ENCODE measurements around the gene MOB3C.

MOB3C gene

DNA sequence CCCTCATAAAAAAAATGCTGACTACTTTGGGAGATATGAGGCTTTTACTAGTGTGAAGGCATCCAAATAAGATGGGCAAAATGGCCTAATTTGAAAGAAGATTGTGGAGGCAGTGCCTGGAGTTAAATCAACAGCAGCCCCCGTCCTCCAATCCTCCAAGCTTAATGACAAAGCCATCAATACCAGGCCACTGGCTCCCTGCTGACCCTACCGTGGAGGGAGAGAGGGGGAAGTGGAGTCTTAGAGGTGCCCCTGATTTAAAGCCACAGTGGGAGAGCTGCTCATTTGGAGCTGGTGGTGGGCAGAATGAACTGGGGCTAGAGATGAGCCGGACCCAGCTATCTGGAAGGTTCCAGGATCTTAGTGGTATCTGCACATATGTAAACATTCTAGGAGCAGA lies 40.8 kb downstream of the MOB3C start:
- DNase-seq (ENCODE audit: low read depth in 2 of 2), result no peak

DNA sequence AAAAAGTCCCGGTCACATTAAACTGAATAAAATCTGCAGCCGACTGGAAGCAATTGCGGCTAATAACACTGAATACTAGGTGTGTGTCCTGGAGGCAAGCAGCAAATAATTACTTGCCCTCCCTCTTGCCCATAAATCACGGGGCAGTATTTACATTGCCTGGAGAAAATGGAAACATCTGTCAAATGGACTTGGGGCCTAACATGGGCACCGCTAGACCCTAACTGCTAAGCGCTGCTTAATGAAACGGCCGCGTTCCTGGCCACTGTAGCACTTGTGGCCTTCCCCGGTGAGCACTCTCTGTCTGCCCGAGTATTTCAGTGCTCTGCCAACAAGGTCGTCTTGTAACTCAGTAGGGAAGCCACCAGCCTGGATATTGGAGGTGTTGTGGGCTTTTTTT lies 41.3 kb downstream of the MOB3C start:
- DNase-seq (ENCODE audit: low read depth in 2 of 2), result no peak

DNA sequence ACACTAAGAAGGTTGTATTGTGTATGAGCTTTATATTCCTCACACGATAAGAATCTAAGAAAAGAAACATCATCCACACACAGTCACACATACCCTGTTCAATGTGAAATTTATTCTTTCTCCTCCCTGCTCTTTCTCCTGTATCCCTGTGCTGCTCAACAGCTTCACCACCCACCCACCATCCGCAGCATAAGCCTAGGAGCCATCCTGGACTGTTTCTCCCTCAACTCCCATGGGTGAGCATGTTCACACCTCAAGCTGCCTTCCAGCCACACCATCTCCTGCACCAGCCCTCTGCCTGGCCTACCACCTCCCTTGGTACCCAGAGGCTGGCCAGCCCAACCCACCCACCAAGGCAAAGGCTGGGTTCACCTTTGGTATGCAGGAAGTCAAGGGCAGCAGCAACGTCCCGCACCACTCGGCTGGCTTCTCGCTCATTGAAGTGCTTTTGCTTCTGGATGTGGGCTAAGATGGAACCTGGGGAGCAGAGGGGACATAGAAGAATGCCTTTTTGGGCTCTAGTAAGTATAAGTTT lies 44.9 kb downstream of the MOB3C start:
- DNase-seq (ENCODE audit: low read depth in 2 of 2), result no peak

DNA sequence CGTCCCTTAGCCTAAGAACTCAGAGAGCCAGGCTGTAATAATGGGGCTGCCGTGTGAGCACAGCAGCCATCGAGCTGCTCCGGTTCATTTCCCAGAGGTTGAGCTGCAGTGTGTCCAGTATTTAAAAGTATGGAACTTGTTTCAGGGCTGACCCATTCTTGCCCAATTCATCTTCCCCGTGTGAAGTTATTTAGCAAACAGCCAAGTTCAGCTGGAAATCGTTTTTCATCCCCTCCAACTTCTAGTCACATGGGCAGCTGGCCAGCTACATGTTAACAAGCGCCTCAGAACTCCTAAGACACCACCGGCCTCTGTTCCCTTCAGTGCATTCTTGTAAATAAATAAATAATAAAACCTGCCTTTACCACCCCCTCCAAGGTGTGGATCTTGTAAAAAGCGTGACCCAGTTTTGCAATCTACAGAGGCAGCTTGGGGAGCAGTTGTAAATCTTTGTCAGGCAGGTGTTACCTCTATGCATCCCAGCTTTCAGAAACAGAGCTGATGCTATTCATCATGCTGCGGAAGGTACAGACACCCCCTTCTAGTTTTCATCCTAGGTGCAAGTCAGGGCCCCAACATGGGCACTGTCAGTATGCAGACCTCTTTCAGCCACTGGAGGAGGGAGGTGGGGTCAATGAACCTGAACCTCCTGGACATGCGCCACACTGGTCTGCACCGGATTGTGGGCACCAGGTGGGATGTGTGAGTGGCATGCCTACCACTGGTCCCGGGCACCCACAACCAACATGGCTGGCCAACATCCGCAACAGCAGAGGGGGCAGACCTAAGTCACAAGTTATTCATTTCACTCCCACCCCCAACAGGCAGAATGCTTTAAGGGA lies 46.5 kb downstream of the MOB3C start:
- peak in 1 of 2 experiments; percentile 18 for DNase-seq (ENCODE audit: low read depth in 2 of 2)

DNA sequence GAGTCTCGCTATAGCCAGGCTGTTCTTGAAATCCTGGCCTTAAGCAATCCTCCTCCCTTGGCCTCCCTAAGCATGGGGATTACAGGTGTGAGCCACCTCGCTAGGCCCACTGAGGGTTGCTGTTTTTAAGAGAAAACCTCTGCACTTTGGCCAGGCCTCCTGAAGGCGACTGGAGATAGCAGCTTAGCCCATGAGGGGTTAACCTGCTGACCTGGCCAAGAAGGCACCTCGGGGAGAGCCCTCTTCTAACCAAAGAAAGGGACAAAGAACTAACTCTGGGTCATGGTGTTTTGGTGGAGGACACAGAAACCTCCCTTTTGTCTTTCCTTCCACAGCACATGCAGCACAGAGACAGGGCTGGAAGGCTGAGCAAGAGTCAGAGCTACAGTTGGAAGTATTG lies 47.5 kb downstream of the MOB3C start:
- no peak for DNase-seq (ENCODE audit: low read depth in 2 of 2)

DNA sequence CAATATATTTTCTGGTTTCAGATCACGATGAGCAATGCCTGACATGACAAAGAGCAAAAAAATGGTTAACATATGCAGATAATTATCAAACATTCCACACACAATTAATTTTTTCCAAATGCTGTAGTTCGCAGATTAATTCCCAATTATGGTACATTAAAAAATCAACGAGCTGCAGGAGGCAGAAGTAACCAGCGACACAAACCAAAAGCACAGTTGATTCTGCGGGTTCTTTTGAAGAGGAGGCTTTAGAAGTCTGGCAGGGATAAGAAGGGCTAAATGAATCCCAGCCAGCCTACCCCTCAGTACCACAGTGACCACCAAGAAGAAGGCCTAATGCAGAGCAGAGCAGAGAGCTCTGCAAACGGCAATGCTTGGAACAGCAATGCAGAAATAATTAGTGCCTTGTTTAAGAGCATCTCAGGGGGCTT lies 48.1 kb downstream of the MOB3C start:
- peak; percentile 57 to 62 for DNase-seq (ENCODE audit: low read depth in 2 of 2)

DNA sequence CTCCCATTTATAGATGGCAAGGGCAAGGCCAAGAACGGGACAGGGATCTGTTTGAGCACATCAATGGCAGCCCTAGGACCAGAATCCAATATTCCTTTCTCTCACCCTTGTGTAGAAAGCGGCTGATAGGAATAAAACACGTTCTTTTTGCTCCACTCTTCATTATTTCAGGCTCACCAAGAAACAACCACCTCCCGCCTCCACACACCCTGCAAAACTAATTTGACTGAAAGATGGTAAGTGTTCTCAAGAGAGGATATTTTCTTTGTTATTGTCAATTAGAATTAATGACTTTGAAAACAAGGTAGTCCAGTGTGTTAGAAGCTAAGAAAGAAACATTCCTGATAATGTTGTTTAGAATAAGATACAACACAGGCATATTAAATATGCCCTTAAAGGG lies 53.3 kb downstream of the MOB3C start:
- no peak for DNase-seq (ENCODE audit: low read depth in 2 of 2)

DNA sequence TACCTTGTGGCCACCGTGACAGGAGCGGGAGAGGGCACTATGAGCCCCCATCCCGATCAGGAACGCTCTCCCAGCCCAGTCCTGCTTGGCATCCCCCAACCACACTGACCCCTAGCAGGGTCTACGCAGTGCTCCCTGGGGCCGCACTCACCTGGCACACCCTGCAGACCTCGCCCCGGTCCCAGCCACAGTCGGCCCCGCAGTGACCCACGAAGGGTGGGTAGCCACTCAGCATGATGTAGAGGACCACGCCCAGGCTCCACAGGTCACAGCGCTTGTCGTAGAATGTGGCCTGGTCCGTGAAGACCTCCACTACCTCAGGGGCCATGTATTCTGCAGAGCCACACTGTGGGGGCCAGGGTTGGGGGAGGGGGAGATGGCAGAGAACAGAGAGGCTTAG lies 54.1 kb downstream of the MOB3C start:
- DNase-seq (ENCODE audit: low read depth in 2 of 2), result no peak

DNA sequence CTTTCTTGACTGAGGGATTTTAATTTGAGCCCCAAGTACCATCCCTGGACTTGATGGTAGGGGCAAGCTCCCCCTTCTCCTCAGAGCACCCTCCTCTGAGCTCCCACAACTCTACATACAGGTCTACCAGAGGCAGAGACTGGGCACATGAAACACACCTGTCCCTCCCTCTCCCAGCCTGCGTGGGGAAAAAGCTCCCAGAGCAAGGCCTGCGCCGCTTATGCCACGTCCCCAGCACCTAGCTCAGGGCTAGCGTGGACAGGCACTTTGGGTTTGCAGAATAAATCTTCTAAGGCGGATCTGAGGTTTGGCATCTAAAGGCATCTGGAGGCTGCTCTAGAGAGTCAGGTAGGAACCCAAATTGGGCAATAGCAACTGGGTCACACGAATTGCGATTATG lies 57.6 kb downstream of the MOB3C start:
- DNase-seq (ENCODE audit: low read depth in 2 of 2), result no peak

DNA sequence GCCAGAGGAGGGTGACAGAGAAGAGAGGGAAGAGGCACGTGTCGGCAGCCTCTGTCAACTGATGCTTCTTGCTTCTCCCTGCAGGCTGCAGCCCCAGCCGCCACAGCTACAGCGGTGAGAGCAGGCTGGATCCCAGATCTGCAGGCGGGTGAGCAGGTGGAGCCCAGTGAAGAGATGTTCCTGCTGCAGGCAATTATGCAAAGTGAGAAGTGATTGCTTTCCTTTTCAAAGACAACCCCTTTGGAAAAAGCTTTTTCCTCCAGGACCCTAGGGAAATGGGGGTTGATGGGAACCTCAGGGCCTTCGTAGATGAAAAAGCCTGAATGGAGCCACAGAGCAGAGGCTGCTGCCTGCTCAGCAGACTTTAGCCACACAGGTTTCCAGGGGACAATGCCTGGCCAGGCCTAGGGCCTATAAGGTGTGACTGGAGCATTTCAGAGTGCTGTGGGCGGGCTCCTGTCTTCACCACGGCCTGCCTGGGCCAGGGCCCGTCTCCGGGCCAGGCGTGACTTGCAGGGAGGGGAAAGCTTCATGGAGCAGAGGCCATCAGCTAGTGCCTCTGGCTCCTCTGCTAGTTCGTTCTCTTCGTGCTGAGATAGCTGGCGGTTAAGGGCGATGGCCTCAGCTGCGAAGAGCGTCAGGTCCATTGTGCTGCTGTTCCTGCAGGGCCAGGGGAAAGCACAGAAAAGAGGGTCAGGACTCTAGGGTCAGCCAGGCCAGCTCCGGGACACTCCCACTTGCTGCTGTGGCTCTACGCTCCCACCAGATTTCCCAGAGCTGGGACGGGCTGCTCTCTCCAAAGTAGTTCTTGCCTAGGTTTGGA lies 58.3 kb downstream of the MOB3C start:
- DNase-seq (ENCODE audit: low read depth in 2 of 2), result no peak

Measured in fibroblast of skin of left quadriceps (primary cell).